ENCODE measurements around the gene SLC8B1. TPM values are rescaled to one million over a fixed set of nuclear protein-coding genes. Genes with fewer than 3 reads are reported as not detected.

The SLC8B1 gene
- total RNA-seq, 2 donors from 2014 or later = 50.5 to 57.3 TPM

DNA sequence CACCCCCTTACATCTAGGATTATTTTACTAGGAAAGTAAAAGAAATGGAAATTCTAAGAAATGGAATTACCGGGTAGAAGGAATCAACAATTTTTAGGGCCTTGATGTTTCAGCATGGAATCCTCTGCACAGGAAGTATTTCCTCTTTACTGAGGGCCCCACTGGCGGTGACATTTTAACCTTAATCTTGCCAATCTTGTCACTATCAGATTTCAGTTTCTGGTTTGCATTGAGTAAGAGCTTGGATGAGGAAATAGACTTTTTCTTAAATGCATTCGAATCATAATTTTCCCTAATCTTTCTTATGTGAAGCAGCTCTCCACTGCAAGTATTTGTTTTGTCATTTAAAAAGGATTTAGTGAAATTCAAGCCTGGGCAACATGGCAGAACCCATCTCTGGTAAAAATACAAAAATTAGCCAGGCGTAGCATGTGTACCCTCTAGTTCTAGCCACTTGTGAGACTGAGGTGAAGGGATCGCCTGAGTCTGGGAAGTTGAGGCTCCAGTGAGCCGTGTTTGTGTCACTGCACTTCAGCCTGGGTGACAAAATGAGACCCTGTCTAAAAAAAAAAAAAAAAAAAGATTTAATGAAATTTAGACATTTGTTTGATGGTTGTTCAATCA is 73.0 kb downstream of the SLC8B1 start:
- no peak for ATAC-seq
- DNase-seq = peak in 1 of 2 donors; percentile 22
- intact Hi-C loops (cut with DNase I, micrococcal nuclease) = no loop called here

DNA sequence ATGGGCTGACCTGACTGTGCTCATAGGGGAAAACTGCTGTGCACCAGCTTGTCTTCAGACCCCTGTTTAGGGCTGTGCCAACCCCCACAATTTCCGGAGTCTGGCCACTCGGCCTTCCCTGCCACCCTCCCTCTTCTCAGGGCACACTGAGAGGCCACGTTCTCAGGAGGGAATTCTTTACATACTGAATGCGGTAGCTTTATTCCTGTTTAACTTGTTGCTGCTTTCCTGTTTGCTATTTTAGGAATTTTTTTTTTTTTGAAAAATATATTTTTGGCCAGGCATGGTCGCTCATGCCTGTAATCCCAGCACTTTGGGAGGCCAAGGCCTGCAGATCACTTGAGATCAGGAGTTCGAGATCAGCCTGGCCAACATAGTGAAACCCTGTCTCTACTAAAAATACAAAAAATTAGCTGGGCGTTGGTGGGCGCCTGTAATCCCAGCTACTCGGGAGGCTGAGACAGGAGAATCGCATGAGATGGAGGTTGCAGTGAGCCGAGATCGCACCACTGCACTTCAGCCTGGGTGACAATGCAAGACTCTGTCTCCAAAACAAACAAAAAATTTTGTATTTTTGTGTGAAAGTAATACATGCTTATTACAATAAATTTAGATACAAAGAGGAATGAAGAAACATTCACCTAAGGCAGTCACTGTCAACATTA is 74.1 kb downstream of the SLC8B1 start:
- no peak for ATAC-seq
- DNase-seq = peak in 1 of 2 donors; percentile 24
- intact Hi-C loops (cut with DNase I, micrococcal nuclease) = no loop called here

DNA sequence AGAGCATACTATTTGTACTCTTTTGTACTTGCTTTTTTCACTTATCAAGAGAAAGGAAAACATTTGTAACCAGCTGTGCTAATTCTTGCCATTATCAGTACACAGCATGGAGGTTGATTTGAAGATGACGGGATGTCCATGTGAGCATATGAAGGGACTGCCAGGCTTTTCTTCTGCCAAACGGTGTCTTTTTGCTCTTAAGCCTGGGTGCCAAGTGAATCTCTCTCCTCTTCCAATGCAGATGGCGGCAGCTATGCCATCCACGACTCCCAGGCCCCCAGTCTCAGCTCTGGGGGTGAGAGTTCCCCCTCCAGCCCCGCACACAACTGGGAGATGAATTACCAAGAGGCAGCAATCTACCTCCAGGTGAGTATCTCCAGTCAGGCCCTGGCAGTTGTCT is 74.8 kb downstream of the SLC8B1 start:
- intact Hi-C loops (cut with DNase I, micrococcal nuclease) = no loop called here

DNA sequence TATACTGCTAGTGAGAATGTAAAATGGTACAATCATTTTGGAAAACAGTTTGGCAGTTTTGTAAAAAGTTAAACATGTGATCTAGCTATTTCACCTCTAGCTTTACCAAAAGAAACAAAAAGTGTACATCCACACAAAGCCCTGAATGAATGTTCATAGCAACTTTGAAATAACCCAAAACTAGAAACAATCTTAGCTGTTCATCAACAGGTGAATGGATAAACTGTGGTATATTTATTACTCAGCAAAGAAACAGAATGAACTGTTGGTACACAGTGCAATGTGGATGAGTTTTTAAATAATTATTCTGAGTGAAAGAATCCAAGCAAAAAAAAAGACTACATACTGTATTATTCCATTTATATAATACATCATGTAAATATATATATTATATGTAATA is 77.3 kb downstream of the SLC8B1 start:
- ATAC-seq (no peak), DNase-seq (no peak)
- intact Hi-C loops (cut with DNase I, micrococcal nuclease) = no loop called here

More for the DNA sequence above, 74.8 kb downstream of the SLC8B1 start:
- no peak for ATAC-seq
- DNase-seq = no peak

- ATAC-seq (no peak), DNase-seq (no peak)
- intact Hi-C loops (cut with DNase I, micrococcal nuclease) = no loop called here
These were observed 80.6 kb downstream of the SLC8B1 start for GRCh38 chr12:113254298-113254697.

- intact Hi-C loops (cut with DNase I, micrococcal nuclease) = no loop called here
- ATAC-seq (peak; percentile 73), DNase-seq (no peak)
These were observed 81.2 kb downstream of the SLC8B1 start for GRCh38 chr12:113253532-113254285.

- ATAC-seq (no peak), DNase-seq (no peak)
- intact Hi-C loops (cut with DNase I, micrococcal nuclease) = no loop called here
These were observed 82.4 kb downstream of the SLC8B1 start for GRCh38 chr12:113252494-113252893.

DNA sequence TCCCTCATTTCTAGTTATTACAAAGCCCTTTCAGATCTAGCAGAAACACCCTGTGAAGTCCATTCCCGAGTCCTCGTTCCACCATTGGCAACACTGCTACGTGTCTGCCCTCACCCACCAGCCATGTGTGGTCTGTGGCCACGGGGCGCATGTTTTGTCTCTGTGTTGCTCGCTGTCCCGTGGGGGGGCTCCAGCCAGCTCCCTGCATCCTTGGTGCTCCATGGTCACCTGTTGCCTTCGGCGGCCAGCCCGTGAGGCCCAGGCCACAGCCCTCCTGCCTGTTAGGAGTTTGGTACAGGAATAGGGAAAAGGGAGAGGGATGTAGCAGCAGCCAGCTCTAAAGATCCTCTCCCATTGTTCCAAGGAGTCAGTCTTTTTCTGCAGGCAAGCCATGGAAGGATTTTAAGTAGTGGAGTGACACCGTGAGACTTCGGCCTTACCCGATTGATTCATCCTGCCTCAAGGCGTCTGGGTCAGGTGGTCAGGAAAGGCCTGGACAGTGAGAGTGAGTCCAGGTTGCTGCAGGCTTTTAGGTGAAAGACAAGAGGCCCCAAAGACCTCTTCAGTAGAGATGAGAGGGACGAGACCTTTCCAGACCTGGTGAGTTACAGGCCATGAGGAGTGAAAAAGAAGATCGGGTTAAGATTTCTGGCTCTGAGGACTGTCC is 83.4 kb downstream of the SLC8B1 start:
- intact Hi-C loops (cut with DNase I, micrococcal nuclease) = no loop called here
- ATAC-seq (no peak), DNase-seq (no peak)

DNA sequence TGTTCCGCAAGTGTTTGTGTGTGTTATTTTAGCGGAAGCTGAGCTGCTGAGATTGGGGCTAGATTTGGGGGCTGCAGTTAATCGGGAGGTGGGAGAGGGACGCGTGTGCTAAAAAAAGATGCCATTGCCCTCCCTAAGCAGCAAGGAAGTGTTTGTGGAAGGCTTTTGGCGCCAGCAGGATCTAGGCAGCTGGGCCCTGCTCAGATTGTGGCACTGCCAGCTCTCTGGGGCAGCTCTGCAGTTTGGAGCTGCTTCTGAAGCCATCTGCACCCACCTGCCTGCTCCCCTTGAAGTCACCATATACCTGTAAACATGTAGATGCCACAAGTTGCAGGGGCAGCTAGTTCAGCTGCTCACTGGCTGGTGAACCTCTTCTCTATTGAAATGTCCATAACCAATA is 84.9 kb downstream of the SLC8B1 start:
- ATAC-seq (no peak), DNase-seq (no peak)
- intact Hi-C loops (cut with DNase I, micrococcal nuclease) = no loop called here

DNA sequence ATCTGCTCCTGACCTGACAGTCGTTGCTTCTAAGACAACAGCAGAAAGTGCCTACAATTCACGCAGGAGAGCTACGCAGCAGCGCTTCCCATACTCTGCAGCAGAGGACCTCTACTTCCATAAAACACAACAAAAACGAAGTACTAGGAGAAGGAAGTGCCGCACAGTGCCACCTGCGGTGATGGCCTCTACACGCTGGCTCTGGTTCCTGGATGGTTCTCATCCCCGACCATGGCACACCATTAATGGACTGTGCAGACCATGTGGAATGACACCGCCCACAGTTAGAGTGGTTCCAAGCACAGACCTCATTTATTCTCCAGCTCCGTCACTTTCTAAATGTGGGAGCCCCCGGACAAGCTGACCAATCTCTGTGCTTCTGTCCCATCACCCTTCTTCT is 85.4 kb downstream of the SLC8B1 start:
- DNase-seq (no peak), ATAC-seq (no peak)
- intact Hi-C loops (cut with DNase I, micrococcal nuclease) = no loop called here

- no peak for ATAC-seq
- intact Hi-C loops (cut with DNase I, micrococcal nuclease) = no loop called here
- no peak for DNase-seq
These were observed 86.0 kb downstream of the SLC8B1 start for GRCh38 chr12:113248842-113249435.

Small RNA genes lying within 50 kb of the gene (microRNA-seq; reads per million reads assigned to microRNA genes)
- 0.53 to 2.7 reads per million in 2 donors for gene MIR6762

Other genes starting within 250 kb of the SLC8B1 start
- 10 to 100 TPM in 1 of 2 donors, 1 to 10 TPM in 1; 9.0 to 14.1 TPM for gene RASAL1, start 199.3 kb downstream of the SLC8B1 start, total RNA-seq
- gene CFAP73, start 185.4 kb downstream of the SLC8B1 start, total RNA-seq = under 1 TPM in 1 of 2 donors, not detected in 1; 0.43 TPM
- 10 to 100 TPM; 42.0 to 56.9 TPM for gene DDX54, start 149.6 kb downstream of the SLC8B1 start, total RNA-seq
- 10 to 100 TPM; 17.4 to 18.0 TPM for gene RITA1, start 149.4 kb downstream of the SLC8B1 start, total RNA-seq
- gene TPCN1, start 113.6 kb downstream of the SLC8B1 start, total RNA-seq = 10 to 100 TPM; 84.7 to 96.4 TPM
- gene PLBD2, start 23.5 kb upstream of the SLC8B1 start, total RNA-seq = 10 to 100 TPM; 17.7 to 23.5 TPM
- gene SDS, start 68.8 kb upstream of the SLC8B1 start, total RNA-seq = 1 to 10 TPM in 1 of 2 donors, under 1 TPM in 1; 0.76 to 4.7 TPM
- 10 to 100 TPM; 14.7 to 20.1 TPM for gene SDSL, start 87.3 kb upstream of the SLC8B1 start, total RNA-seq
- not detected for gene LHX5, start 136.8 kb upstream of the SLC8B1 start, total RNA-seq

All from left colon (tissue), 2 donors.